8988T (cell line): Measurements from ENCODE around the gene PLVAP.
A peak's percentile ranks its signal among the peaks of the same experiment; 100 is the strongest.

Experiments used
- DNase-seq: peaks from one replicate; pipeline ENCODE4 v3.0.0; 2011

Gene PLVAP

DNA sequence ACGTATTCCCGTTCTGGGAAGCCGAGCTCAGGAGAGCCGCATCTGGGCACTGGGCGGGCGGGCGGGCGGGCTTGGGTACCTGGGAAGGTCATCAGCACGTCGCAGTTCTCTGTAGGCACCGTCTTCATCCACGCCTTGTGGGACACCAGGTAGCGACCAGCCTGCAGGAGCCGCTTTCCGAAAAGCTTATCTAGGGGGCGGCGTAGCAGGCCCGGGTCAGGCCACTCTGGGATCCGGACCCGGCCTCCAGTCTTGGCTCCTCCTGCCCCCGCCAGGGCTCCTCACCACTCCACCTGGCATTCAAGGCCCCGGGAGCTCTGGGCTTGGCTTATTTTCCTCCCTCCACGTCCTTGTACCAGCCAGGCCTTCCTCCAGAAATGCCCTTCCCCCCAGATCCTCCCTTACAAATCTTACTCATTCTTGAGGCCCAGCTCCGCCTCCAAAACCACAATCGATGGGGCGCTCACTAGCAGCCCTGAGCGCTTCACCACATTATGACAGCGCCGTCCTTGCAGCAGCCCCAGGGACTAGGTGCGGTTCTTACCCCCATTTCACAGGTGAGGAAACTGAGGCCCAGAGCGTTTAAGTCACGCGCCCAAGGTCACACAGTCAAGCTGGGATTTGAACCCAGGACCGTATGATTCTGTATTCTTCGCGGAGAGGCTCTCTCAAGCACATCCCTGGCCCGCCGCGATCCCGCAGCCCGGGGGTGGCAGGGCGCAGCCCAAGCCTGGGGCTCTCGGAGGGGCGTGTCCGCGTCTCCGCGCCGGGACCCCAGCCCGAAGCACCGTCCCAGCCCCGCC lies 43.3 kb downstream of the PLVAP start:
- no peak for DNase-seq

DNA sequence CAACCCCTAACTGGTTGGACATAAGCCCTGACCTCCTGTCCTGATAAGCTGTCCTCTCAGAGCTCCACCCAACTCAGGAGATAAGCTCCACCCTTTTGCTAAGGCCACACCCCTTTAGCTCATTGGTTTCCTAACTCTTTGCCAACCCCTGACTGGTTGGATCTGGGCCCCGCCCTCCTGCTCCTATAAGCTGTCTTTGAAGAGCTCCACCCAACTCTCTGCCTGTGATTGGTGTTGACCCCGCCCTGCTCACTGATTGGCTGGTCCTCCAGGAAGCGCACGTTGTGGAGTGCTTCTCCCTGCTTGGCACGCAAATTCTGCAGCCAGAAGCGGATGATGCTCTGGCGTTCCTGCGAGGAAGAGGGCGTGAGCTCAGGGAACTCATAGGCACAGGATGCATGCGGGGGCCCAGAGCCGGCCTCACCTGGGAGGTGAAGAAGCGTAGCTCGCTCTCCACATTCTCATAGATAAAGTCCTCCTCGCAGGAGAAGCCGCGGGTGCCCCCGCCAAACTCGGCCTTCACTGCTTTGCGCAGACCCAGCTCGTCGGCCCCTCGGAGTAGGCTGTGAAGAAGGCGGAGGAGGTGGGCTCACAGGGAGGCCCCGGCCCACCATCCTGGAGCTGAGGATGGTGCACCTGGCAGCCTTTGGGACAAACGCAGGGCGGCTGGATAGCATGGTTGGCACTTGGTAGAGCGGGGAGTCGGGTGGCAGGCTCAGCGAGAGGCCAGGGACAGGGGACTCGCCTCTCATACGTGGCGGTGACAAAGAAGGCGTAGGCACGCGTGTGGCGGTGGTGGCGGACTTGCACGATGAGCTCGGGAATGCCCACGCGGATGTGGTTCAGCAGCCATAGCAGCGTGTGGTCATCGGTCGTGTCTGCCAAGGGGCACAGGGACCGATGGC lies 44.2 kb downstream of the PLVAP start:
- no peak for DNase-seq

DNA sequence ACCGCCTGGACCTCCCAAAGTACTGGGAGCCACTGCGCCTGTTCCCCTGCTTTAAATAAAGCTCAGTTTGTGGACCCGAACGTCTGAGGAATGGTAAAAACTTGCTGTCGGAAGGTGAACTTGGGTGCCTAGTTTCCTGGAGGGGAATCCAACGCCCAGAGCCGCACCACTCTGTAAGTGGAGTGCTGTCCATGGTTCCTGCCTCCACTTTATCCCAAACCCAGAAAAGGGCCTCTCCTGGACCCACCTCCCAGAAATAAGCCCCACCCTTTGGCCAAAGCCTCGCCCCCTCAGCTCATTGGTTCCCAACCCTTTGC lies 44.8 kb downstream of the PLVAP start:
- DNase-seq, result no peak

DNA sequence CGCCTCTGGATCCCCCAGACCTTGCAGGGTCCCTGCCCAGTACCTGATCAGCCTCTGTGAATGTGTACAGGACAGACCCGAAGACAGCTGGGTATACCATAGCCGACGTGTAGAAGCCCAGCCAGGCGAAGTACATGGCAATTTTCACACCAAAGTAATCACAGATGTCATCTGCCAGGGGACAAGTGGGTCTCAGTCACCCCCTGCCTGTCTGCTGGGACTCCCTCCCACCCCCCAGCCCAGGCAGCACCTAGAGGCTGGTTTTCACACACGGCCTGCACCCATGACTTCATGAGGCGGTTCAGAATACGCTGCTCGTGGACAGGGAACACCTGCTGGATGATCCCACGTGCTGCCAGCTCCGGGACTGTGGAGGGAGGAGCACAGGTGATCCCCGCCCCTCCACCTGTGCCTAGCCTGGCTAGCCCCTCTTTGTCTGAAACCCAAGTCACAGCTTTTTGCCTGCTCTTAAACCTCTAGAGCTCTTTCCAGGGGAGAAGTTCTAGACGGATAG lies 46.0 kb downstream of the PLVAP start:
- no peak for DNase-seq

DNA sequence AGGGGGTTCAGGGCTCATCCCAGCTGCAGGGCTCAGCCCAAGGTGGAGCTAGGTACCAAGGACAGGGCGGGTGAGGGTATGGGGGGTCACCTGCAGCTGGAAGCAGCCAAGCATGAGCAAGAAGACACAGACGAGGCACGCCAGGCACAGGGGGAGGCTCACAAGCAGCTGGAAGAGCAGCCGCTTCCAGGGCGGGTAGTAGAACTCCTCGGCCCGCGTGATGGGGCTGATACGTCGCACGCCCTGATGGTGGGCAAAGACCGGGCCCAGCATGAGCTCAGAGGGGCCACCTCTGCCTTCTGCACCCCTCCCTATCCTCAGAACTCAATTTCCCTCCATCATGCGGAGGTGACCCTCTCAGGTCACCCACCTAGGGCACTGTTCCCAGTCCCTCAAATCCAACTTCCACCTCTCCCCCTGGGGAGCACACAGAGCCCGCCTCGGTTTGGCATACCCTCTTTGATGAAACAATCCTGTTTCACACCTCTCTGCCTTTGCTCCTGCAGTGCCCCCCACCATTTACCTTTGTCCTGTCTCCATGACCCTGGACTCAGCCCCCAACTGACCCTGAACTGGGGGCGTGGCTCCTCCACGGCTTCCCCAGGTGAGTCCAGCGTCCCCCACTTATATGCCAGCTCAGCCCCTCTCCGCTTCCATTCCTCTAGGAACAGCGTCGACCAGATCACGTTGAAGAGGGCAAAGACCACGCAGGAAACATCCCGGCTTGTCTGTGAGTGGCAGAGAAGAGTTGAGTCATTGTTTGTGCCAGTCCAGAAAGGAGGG lies 46.7 kb downstream of the PLVAP start:
- DNase-seq, result peak; percentile 37

DNA sequence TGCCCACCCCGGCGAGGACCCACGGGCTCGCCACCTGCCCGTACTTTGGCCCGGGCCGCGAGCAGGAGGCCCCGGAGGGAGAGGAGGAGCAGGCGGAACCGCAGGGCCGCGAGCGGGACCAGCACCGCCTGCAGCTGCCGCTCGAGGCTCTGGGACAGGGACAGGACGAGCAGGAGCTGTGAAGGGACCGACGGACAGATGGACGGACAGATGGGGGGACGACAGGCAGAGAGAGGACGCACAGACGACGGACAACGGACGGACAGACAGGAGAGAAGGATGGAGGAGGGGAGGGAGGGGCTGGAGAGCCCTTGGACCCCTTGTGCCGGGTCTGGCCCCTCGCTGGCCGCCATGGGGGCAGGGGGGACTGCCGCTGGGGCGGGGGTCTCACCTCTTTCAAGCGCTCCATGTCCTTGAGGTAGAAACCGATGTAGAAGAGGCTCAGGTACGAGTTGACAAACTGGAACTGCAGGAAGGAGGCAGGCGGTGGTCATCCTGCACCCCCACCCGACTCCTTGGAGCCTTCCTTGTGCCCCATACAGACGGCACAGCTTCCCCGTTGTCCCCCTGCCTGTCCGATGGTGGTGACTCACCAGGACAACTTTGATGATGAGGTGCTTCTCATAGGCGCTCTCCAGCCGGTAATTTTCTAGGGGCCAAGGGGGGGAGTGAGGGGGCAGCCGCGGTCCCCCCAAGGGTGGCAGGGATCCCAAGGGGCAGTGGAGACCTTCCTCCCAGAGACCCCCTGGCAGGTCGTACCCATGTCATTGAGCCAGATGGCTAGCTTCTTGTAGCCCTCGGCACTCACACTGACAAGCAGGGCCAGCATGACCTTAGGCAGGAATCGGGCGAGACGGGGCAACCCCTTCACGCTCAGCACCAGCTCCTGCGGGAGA lies 47.5 kb downstream of the PLVAP start:
- DNase-seq, result peak; percentile 57

DNA sequence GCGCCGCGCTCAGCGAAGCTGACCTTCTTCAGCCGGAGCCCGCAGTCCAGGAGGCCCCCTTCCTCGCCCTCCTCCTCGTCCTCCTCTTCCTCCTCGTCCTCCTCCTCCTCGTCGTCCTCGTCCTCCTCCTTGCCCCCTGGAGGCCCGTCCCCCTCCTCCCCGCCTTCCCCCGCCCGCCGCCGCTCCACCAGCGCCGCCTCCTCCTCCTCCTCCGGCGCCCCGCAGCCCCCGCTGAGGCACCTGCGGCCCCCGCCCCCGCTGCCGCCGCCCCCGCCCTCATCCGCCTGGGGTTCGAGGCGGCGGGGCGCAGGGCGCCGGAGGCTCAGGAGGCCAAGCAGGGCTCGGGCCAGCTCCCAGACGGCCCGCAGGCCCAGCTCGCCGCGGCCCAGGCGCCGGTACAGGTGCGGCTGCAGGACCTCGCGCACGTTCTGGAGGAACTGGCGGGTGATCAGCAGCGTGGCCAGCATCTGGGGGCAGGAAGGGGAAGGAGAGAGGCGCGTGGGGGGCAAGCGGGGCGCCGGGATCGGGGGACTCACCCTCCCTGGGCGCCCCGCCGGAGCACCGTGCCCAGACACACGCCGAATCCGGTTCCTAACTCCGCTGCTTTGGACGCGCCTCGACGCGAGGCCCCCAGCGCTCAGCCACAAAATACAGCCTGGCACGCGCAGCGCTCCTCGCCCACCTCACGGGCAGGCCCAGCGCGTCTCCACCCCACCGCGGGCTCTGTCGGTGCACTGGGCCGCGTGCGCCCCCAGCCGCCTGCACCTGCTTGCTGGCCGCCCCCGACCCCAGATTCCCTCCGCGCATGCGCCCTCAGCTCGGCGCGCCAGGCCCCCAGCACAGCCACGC lies 48.4 kb downstream of the PLVAP start:
- DNase-seq, result no peak

DNA sequence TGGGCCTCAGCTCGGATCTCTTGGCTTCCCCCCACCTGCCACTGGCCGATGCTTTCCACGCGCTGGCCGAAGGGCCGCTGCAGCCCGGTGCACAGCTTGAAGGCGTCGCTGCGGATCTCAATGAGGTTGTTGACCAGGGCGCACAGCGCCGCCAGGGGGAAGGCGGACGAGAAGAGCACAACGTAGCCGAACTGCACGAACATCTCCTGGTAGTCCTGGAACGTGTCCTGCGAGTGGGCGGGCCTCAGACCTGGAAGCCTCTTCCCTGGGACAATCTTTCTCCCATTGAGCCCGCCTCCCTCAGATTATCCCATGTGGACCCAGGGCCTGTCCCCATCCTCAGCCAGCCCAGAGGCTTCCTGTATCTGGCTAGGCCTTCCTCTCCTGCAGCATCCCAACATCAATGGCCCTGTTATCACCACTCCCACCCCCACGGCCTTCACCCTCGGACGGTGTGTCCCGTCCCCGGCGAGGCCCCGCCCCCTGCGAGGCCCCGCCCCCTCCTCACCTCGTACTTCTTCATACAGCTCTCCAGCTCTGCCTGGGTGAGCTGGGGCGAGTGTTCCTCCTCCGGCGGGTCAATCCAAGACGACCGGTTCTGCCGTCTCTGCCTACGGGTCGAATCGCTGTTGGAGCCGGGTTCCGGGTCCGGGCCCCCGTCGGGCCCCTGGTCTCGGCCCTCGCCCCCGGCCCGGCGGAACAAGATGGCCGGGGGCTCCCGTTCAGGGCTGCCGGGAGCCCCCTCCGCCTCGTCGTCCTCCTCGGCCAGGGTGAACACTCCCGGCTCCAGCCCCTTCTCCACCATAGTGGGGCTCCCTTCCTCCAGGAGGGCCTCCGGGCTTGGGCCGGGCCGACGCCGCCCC lies 49.3 kb downstream of the PLVAP start:
- DNase-seq, result peak; percentile 90

DNA sequence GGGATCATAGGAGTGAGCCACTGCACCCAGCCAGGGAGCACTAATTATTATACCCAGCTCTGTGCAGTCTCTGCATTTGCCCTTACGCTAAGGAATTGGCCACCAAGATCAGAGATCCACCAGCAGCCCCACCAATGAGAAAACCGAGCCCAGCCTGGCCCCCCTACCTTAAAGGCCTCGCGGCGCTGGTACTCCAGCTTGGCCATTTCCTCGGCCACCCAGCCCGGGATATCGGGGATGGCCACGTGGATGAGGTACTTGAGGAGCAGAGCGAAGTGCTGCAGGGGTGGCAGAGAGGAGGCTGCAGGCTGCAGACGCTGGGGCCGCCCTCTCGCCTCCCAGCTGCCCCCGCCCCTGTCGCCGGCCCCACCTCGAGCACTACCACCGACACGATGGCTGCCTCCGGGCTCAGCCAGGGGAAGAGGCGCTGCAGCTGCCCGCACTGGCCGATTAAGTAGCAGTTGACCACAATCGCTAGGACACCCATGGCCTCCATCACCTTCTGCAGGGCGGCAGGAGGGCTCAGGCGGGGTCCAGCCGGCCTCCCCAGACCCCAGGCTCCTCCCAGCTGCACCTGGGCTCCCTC lies 50.0 kb downstream of the PLVAP start:
- no peak for DNase-seq

DNA sequence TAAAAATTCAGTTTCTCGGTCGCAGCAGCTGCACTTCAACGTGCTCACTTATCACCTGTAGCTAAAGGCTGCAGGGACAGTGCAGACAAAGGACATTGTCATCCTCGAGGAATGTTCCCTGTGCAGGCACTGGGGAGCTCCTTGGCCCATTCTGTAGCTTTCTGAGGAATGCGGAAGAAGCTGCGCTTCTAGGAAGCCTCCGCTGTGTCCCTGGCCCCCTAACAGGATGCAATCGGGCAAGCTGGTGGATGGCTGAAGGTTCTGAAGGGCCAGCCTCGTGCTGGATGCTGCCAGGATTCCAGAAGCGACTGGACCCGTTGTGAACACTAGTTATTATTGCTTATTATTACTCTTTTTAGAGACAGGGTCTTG lies 50.6 kb downstream of the PLVAP start:
- DNase-seq, result peak; percentile 99

DNA sequence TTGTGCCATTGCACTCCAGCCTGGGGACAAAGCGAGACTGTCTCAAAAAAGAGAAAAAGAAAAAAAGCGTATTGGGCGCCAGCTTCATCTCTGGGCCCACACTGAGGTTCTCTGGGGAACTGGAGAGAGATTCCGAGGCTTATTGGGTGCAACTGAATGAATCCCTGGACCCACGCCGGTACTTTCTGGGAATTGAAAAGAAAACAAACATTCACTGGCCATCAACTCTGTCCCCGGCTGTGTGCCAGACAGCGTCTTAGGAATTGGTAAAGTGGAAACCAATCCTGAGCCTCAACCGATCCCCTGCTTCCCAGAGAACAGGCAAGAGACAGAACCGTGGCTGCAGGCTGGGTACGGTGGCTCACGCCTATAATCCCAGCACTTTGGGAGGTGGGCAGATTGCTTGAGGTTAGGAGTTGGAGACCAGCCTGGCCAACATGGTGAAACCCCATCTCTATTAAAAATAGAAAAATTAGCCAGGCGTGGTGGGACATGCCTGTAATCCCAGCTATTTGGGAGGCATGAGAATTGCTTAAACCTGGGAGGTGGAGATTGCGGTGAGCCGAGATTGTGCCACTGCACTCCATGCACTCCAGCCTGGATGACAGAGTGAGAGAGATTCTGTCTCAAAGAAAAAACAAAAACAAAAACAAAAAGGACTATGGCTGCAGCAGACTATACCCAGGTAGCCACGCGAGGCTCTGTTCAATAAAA lies 51.1 kb downstream of the PLVAP start:
- DNase-seq, result no peak

DNA sequence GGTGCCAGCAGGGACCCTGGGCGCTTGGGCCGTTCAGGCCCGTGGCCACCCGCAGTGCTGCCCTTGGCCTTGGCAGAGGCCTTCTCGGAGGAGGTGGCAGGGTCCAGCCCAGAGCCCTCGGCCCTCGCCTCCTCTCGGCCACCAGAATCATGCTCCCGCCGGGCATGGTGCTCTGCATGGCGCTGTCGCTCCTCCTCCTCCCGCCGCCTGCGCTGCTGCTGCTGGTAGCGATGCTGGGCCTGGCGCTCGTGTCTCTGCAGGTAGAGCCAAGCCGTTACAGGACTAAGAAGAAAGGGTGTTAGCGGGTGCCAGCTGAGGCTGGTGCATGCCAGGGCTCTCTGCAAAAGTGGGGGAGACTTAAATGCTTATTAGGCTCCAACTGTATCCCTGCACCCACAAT lies 52.0 kb downstream of the PLVAP start:
- no peak for DNase-seq

DNA sequence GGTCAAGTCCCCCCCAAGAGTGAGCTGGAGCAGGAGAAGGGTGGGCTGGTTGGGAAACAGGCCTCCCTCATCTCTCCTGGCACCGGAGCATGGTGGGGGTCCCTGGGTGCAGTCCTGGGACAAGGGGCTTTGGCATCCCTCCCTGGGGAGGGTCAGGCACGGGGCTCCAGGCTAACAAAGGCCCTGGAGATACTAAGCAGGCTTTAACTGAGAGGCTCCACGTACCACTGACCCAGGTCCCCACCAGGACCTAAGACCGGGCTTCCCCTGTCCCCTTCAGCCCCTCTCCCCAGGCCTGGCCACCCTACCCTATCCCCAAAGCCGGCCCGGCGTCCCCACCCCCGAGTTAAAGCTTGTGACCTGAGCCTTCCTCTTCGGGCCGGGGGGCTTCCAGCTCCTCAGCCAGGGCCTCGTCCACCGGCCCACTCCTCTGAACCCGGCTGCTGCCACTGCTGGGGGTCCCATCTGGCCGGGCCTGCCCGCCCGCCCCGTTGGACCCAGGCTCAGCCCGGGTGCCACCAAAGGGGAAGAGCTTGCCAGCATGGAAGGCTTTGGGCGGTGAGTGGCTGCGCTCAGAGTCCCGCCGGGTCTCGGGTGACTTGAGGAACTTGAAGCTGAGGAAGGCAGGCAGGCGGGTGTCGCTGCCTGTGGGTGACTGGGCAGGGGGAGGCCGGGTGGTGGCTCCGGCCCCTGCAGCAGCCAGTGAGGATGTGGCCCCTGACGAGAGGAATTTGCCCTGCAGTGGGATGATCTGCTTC lies 52.6 kb downstream of the PLVAP start:
- DNase-seq, result no peak

DNA sequence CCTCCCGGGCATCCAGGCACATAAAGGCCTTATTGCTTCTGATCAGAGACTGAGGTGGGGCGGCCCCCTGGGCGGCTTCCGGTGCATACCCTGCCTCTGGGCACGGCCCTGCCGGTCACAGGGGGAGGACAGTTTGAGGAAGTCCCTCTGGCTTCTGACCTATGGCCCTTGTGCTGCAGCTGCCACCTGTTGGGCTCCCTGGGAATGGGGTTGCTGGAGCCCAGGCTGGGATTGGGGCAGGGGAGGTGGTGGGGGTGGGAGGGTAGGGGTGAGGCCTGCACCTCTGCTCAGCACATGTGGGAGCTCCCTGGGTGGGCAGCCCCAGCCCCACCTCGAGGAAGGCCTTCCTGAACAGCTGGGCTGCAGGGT lies 53.2 kb downstream of the PLVAP start:
- peak; percentile 58 for DNase-seq

DNA sequence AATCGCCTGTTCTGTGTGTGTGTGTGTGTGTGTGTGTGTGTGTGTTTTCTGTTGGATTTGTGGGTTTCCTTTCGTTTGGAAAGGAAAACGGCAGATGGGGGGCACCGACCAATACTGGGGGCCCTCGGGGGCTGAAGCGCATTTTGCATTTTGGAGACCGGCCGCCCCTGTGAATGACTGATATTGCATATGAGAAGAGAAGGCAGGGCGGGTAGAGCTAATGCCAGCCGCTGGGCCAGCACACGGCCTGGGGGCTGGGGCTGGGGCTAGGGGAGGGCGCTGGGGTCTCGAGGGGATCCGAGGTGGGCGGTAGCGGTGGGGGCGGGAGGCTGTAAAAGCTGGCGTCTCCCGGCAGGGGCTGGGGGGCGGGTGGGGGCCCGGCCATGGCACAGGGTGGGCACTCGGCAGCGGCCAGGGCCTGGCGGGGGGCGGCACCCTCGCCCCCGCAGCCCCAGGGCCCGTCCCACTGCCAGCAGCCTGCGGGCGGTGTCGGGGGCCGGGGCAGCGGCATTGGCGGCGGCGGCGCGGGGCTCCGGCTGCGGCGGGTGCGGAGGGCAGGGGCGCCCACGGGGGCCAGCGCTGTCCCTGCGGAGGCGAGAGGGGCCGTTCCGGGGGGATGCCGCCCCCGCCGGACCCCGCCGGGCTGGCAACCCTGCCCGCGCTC lies 53.7 kb downstream of the PLVAP start:
- DNase-seq, result no peak

DNA sequence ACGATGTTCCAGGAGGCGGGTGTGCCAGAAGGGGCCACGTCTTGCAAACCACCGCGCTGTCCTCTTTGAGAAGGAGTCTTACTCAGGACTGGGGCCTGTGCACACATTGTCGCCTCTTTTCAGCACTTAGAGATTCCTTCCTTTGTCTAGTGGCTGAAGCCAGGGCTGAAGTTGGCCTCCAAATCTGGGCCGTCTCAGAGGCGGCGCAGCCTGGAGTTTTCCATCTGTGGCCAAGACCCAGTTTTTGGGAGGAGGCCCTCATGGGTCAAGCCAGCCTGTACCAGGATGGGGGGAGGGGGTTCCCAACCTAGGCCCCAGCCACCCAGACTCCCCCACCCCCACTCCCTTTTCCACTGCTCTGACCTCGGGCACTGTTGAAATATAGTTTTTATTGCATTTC lies 54.3 kb downstream of the PLVAP start:
- DNase-seq, result peak; percentile 46

DNA sequence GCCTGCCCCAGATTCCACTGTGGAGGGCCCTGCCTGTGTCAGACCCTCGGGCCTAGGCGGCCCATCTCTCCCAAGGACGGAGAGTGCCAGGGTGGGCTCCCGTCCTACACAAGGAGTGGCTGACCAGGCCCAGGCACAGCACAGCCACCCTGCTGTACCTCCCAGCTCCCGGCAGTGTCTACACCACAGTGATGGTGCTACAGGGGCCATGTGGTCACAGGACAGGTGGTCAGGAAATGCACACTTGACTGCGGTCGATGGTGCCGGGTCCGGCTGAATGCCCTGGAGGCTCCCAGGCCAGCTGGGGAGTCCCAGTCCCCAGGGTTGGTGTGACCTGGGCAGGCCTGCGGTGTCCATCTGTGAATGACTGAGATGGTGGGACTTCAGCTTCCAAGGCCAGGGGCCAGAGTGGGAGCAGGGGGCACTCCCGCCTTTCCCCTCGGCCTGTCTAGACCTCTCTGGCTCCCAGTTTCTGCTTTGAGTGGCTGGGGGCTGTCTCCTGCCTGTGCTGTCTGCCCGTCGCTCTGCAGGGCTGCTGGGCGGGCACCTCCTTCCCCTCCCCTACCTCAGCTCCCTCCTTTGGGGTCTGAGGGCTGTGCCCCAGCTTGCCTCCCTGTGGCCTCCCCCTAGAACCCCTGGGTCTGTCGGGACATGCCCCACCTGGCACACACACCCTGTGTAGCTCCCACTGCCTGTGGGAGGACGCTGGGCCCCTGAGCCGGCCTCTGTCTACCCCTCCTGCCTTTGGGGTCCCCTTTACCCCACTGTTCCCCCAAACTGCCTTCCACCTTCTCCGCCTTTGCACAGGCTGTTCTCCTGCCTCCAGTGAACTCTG lies 55.3 kb downstream of the PLVAP start:
- DNase-seq, result no peak
